Stromal cell of bone marrow (primary cell): Measurements from ENCODE around the gene ITGBL1.

ENCODE experiments used
- DNase-seq: peaks from one replicate; pipeline ENCODE4 v3.0.0-alpha.2; 2012; ENCODE audit warnings: low read depth

The ITGBL1 gene

GRCh38 chr13:101451641-101452040 lies 834 bp upstream of the ITGBL1 start:
- DNase-seq, result no peak

DNA sequence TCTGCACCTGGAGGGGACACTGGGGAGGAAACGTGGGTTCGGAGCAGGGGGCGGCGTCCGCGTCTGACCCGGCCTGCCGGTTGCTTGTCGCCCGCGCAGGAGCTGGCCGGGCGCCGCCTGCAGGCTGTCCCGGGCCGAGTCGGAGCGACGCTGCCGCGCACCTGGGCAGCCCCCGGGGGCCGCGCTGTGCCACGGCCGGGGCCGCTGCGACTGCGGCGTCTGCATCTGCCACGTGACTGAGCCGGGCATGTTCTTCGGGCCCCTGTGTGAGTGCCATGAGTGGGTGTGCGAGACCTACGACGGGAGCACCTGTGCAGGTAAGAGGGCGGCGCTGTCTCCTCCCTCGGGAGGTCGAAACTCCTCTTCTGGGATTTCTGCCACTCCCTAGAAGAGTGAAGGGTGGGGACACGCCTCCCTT lies 1.3 kb downstream of the ITGBL1 start:
- no peak for DNase-seq

- DNase-seq, result no peak
These were observed 2.3 kb downstream of the ITGBL1 start for GRCh38 chr13:101454767-101455166.

- peak; percentile 80 for DNase-seq
These were observed 3.4 kb downstream of the ITGBL1 start for GRCh38 chr13:101455863-101456262.

DNA sequence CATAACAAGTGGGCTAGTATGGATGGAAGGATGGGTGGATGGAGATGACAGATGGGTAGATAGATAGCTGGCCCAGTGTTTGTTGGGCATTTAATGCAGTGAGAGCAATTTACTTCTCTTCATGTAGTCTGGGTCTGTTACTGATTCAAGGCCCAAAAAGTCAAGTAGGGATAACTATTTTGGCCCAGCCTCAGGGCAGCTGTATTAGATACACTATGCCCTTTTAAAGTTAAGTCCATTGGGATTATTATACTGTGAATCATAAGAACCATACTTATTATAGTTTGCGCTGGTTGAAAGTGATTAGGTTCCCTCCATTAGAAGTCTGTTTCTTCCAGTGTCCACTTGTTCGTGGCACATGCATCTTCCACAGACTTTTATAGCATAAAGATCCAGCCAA lies 4.7 kb downstream of the ITGBL1 start:
- DNase-seq, result no peak

- DNase-seq, result no peak
These were observed 13.4 kb downstream of the ITGBL1 start for GRCh38 chr13:101465877-101466276.

GRCh38 chr13:101467415-101467814 lies 14.9 kb downstream of the ITGBL1 start:
- no peak for DNase-seq

- DNase-seq, result peak; percentile 91
These were observed 21.0 kb downstream of the ITGBL1 start for GRCh38 chr13:101473458-101473857.

DNA sequence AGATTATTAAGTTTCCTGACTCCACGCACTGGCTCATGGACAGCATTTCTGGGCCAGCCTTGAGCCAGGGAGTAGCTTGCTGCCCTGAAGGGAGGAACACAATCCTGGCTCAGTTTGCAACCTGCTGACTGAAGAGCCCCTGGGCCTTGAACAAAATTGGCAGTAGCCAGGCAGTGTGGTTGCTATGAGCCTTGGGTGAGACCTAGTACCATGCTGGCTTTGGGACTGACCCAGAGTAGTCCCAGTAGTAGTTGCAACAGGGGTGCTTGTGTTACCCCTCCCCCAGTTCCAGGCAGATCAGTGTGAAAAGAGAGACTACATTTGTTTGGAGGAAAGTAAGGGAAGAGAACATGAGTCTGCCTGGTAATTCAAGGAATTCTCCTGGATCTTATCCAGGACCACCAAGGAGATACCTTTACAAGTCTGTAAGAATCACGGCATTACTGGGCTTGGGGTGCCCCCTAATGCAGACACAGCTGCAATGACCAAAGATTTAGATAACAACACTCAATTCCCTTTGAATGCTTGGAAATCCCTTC lies 22.0 kb downstream of the ITGBL1 start:
- DNase-seq, result no peak

DNA sequence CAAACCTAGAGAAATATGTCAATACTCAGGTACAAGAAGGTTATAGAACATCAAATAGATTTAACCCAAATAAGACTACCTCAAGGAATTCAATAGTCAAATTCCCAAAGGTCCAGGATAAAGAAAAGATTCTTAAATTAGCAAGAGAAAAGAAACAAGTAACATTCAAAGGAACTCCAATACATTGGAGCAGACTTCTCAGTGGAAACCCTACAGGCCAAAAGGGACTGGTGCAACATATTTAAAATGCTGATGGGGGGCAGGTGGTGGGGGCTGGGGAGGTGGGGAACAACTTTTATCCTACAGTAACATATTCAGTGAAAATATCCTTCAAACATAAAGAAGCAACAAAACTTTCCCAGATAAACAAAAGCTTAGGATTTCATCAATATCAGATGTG lies 23.1 kb downstream of the ITGBL1 start:
- no peak for DNase-seq

DNA sequence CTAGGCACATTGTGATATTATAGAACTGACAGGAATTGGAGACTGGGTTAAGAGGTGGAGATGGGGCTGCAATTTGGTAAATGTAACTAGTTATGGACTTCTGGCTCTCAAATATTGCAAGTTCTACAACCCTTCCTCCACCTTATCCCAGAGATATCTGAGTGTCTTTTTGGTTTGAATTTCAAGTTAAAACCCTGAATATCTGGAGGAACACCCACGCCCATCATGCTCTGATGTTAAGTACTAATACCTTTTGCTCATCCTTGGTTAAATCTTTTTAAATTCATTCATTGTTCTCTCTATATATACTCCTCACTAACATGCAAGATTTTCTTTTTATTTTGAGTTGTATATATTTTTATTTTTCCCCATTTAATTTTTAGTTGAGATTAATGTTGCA lies 28.9 kb downstream of the ITGBL1 start:
- no peak for DNase-seq

- DNase-seq, result no peak
These were observed 34.4 kb downstream of the ITGBL1 start for GRCh38 chr13:101486708-101487437.

GRCh38 chr13:101487438-101487830 lies 35.0 kb downstream of the ITGBL1 start:
- DNase-seq, result no peak

GRCh38 chr13:101488734-101489133 lies 36.3 kb downstream of the ITGBL1 start:
- no peak for DNase-seq

DNA sequence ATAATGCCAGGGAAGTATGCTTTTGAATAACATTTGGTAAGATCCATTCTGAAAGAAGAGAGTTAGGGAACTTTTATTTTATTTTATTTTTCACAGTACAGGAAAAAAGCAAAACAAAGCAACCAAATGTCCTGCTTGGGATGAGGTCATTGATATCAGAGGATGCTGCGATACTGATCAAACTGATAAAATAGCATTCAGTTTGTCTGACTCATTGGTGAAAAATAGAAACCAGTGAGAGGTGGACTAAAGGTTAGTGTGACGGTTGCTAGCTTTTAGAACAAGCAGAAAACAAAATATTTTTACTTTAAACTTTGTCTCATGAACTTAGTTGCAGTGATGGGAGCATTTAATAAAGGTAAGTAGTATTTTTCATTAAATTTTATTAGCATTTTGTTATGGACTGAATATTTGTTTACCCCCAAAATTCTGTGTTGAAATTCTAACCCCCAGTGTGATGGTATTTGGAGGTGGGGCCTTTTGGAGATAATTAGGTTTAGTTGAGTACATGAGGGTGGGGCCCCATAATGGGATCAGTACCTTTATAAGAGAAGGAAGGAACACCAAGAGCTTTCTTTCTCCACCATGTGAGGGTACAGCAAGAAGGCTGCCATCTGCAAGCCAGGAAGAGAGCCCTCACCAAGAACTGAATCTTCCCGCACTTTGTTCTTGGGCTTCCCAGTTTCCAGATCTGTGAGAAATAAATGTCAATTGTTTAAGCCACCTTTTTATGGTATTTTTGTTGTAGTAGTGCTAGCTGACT lies 37.3 kb downstream of the ITGBL1 start:
- DNase-seq, result no peak

GRCh38 chr13:101490406-101491015 lies 38.0 kb downstream of the ITGBL1 start:
- no peak for DNase-seq

DNA sequence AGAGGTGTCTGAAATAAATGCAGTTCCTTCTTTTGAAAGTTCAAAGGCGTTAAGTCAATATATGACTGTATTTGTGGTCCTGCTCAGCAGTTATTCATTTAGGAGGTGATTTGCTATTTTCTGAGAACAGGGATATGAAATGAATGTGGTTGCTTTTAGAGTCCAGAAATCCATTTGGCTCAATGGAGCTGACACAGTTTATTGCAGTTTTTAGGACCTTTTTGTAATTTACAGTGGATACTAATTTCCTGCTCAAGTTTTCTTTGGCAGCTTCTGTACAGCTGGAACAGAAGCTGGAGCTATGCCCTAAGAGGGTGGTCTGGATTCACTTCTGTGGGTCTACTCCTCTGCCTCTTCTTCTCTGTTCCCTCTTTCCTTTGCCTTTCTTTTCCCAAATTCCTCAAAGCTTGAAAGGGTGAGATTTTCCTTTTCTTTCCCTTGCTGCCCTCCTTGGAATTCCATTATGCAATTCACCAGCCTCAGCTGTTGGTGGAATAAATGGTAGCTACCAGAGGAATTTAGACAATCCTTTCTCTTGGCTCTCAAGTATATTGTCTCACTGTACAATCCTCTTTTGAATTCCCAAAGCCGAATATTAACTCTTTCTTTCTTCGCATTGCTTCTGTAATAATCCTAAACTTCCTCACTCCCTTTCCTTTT lies 39.9 kb downstream of the ITGBL1 start:
- peak; percentile 23 for DNase-seq

DNA sequence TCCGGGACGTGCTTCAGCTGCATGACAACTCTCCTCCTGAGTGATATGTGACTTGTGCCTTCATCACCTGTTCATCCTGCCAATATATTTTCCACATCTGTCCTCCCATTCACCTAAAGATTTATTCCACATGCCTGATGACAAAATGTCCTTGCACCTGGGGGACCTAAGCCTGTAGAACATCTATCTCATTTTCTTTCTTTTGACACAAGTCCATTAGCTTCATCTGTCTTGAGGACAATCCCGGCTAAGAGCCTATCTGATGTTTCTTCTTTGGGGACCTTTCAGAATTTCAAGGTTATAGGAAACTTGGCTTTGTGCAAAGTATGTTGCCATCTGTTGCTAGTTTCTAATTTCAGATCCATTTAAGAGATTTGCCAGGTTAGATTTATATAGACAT lies 41.1 kb downstream of the ITGBL1 start:
- no peak for DNase-seq

- peak; percentile 80 for DNase-seq
These were observed 46.9 kb downstream of the ITGBL1 start for GRCh38 chr13:101499406-101499805.

DNA sequence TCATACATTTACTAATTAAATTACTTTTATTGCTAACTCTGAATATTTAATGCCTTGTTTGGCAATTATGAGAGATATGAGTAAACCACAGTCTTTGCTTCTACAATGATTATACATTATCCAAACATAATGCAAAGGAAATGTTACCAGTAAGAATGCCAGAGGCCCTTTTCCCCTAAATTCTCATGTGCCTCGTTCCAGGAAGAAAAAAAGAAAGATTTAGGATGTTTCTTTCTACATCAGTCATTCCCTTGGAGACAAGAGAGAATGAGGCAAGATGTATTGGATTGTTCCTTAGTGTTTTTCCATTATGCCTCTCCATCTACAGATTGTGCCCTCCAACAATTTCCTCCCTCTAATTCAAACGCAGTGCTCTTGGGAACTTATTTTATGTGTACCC lies 50.1 kb downstream of the ITGBL1 start:
- DNase-seq, result no peak

- no peak for DNase-seq
These were observed 58.7 kb downstream of the ITGBL1 start for GRCh38 chr13:101511161-101511560.

DNA sequence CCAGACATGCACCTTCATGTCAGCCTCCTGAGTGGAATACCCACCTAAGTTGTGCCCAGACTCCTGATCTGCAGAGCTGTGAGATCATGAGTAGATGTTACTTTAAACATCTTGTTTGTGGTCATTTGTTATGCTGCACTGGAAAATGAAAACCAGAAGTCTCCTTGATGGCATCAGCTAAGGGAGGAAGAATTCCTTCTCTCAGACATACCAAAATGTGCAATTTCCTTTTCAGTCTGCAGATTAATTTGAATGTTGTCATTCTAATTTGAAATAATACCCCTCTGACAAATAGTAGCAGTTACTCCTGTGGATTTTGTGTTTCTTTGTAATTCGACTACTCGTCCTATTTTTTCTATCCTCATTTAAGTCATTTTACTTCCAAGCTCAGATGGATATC lies 59.3 kb downstream of the ITGBL1 start:
- no peak for DNase-seq
